SK-N-SH (cell line): ENCODE results near the gene PLAGL2. TPM values are rescaled to one million over a fixed set of nuclear protein-coding genes. Genes with fewer than 3 reads are reported as not detected.

Source experiments
- CTCF ChIA-PET: fragments of 300-600, 350-600 bp; formaldehyde crosslinking; extraction: SDS; loops from one replicate; lab custom pipeline; 2021; lab: Yijun Ruan, JAX
- POLR2A ChIA-PET: fragments of 350-600 bp; sonication (Branson Sonifier 250); formaldehyde crosslinking; extraction: SDS; loops from one replicate; lab custom pipeline; 2020; ENCODE audit warnings: antibody characterized with exemption, inconsistent platforms; lab: Yijun Ruan, JAX
- DNase-seq: peaks from one replicate; pipeline ENCODE4 v3.0.0; 2012
- H2AFZ ChIP-seq: fragments of 200-600 bp; sonication (generic); 2 replicates; pipeline ENCODE4 v1.8.1; 2016; ENCODE audit warnings: antibody characterized with exemption, mild to moderate bottlenecking, low read depth
- H3F3A ChIP-seq: fragments of 200-600 bp; sonication (generic); replicated peaks from 2 replicates; pipeline ENCODE3; 2016; ENCODE audit warnings: antibody characterized with exemption, mild to moderate bottlenecking; ENCODE audit not compliant: insufficient read depth
- H3K27ac ChIP-seq, 2 experiments: fragments of 200-500 bp in 1 of 2; fragments of 200-600 bp in 1 of 2; sonication (Bioruptor generic) in 1 of 2; sonication (generic), shearing (Covaris generic) in 1 of 2; 2 replicates each; pipeline versions ENCODE4 v1.5.1 to v1.6.1; 2014 to 2016; ENCODE audit warnings: low read depth in 2 of 2, inconsistent platforms in 1 of 2, low read length in 1 of 2, mild to moderate bottlenecking in 1 of 2, mixed read lengths in 1 of 2
- H3K27me3 ChIP-seq: fragments of 200-600 bp; sonication (generic), shearing (Covaris generic); 2 replicates; pipeline ENCODE4 v1.6.1; 2016; ENCODE audit warnings: mixed run types; ENCODE audit not compliant: insufficient read depth
- H3K36me3 ChIP-seq, 2 experiments: fragments of 200-500 bp in 1 of 2; fragments of 200-600 bp in 1 of 2; sonication (Bioruptor generic) in 1 of 2; sonication (generic) in 1 of 2; replicated peaks in 1 of 2; 2 replicates each; pipeline versions ENCODE3 to v1.5.1; 2014 to 2016; ENCODE audit warnings: low read length in 1 of 2, mild to moderate bottlenecking in 1 of 2; ENCODE audit not compliant: insufficient read depth in 2 of 2, control insufficient read depth in 1 of 2
- H3K4me1 ChIP-seq, 2 experiments: fragments of 200-500 bp in 1 of 2; fragments of 200-600 bp in 1 of 2; sonication (Bioruptor generic) in 1 of 2; sonication (generic), shearing (Covaris generic) in 1 of 2; 2 replicates each; pipeline versions ENCODE4 v1.5.1 to v1.6.1; 2014 to 2016; ENCODE audit warnings: low read depth in 1 of 2, low read length in 1 of 2, mixed run types in 1 of 2; ENCODE audit not compliant: insufficient read depth in 2 of 2, control insufficient read depth in 1 of 2
- H3K4me2 ChIP-seq: fragments of 200-600 bp; sonication (generic), shearing (Covaris generic); 2 replicates; pipeline ENCODE4 v1.6.1; 2017; ENCODE audit warnings: mixed run types
- H3K4me3 ChIP-seq, 2 experiments: fragments of 200-500 bp in 1 of 2; fragments of 200-600 bp in 1 of 2; sonication (Bioruptor generic) in 1 of 2; sonication (generic), shearing (Covaris generic) in 1 of 2; 2 replicates each; pipeline versions ENCODE4 v1.5.1 to v1.8.1; 2014 to 2016; ENCODE audit warnings: low read depth in 2 of 2, inconsistent platforms in 1 of 2, low read length in 1 of 2, mild to moderate bottlenecking in 1 of 2, mixed read lengths in 1 of 2, moderate library complexity in 1 of 2
- H3K79me2 ChIP-seq: fragments of 200-600 bp; sonication (generic); 2 replicates; pipeline ENCODE4 v1.8.1; 2017; ENCODE audit warnings: mild to moderate bottlenecking; ENCODE audit not compliant: insufficient read depth
- H3K9ac ChIP-seq: fragments of 200-600 bp; sonication (generic); 2 replicates; pipeline ENCODE4 v1.6.1; 2017; ENCODE audit warnings: mixed run types
- H3K9me2 ChIP-seq: fragments of 200-600 bp; sonication (generic); 2 replicates; pipeline ENCODE4 v1.6.1; 2017; ENCODE audit warnings: mixed run types
- H3K9me3 ChIP-seq: fragments of 200-600 bp; sonication (generic); 2 replicates; pipeline ENCODE4 v1.6.1; 2017; ENCODE audit warnings: mixed run types, mild to moderate bottlenecking, moderate library complexity
- H4K20me1 ChIP-seq: fragments of 200-600 bp; sonication (generic); 2 replicates; pipeline ENCODE4 v1.6.1; 2017; ENCODE audit warnings: mild to moderate bottlenecking, mixed run types; ENCODE audit not compliant: insufficient read depth
- CHD2 ChIP-seq: fragments of 150-350 bp; IDR thresholded peaks from 2 replicates; pipeline ENCODE4 v1.6.1; 2018; ENCODE audit warnings: low read length; ENCODE audit not compliant: partially characterized antibody
- EZH2phosphoT487 ChIP-seq: fragments of 200-600 bp; sonication (generic); IDR thresholded peaks from 2 replicates; pipeline ENCODE4 v1.6.1; 2017; ENCODE audit warnings: low read depth, mixed run types, mild to moderate bottlenecking, antibody characterized with exemption, moderate library complexity, borderline replicate concordance
- FOXM1 ChIP-seq: IDR thresholded peaks from 2 replicates; pipeline ENCODE4 v1.4.0; 2012; ENCODE audit warnings: low read depth, mild to moderate bottlenecking
- GATA2 ChIP-seq: sonication (generic); formaldehyde crosslinking; IDR thresholded peaks from 2 replicates; pipeline ENCODE4 v1.5.0; 2020; ENCODE audit warnings: mild to moderate bottlenecking, missing genetic modification reagents
- MAX ChIP-seq: IDR thresholded peaks from 2 replicates; pipeline ENCODE4 v1.4.0; 2012; ENCODE audit warnings: low read depth
- NFIC ChIP-seq: IDR thresholded peaks from 2 replicates; pipeline ENCODE4 v1.4.0; 2012; ENCODE audit warnings: borderline replicate concordance
- RAD21 ChIP-seq: IDR thresholded peaks from 2 replicates; pipeline ENCODE4 v1.6.1; 2012; ENCODE audit warnings: mild to moderate bottlenecking, low read length
- TEAD4 ChIP-seq: IDR thresholded peaks from 2 replicates; pipeline ENCODE4 v1.4.0; 2012; ENCODE audit warnings: mild to moderate bottlenecking, borderline replicate concordance; ENCODE audit not compliant: insufficient read depth
- USF2 ChIP-seq: fragments of 150-350 bp; IDR thresholded peaks from 2 replicates; pipeline ENCODE4 v1.6.1; 2017; ENCODE audit warnings: antibody characterized with exemption, low read length, low read depth, borderline replicate concordance
- ZBTB33 ChIP-seq: IDR thresholded peaks from 2 replicates; pipeline ENCODE4 v1.4.0; 2012; ENCODE audit warnings: low read depth, borderline replicate concordance
- WGBS: methylation state at CpG from one replicate; pipeline ENCODE4 v1.1.6; 2017; ENCODE audit warnings: low lambda C conversion rate; 5-methylcytosine and 5-hydroxymethylcytosine counted together
- polyA plus RNA-seq, 3 experiments: library from polyadenylated mRNA; depleted of rRNA; stranded (reverse); fragments of >200 nt; gene quantifications; 2 replicates each; pipeline ENCODE4 v1.2.3, GENCODE V29; 2012
- TF ChIP-seq, protein P1 (sequence below): IDR thresholded peaks from 2 replicates; pipeline ENCODE4 v1.4.0; 2012; ENCODE audit warnings: low read depth, borderline replicate concordance

The PLAGL2 gene
- polyA plus RNA-seq, 1 of the 3 experiments (the other 2 are of a cell fraction) = 4.0 TPM

- peaks cover 22 to 47% of the 10 kb centered on the region in 2 experiments for H3K36me3 ChIP-seq
- no peaks in the 10 kb centered on the region for H3K27me3 ChIP-seq
- no peaks in the 10 kb centered on the region for H3K4me1 ChIP-seq
- H2AFZ ChIP-seq = no peak overlapping the region
- WGBS = 94% methylated on average over 5 of the region's 5 CpGs
- no peaks in the 10 kb centered on the region for H3K9me3 ChIP-seq
- H3K27ac ChIP-seq = no peak overlapping the region
- POLR2A ChIA-PET = no interaction called here
- TF ChIP-seq TEAD4 (no peak), ZBTB33 (no peak), NFIC (no peak), MAX (no peak), USF2 (no peak)
- TF ChIP-seq, protein P1, sequence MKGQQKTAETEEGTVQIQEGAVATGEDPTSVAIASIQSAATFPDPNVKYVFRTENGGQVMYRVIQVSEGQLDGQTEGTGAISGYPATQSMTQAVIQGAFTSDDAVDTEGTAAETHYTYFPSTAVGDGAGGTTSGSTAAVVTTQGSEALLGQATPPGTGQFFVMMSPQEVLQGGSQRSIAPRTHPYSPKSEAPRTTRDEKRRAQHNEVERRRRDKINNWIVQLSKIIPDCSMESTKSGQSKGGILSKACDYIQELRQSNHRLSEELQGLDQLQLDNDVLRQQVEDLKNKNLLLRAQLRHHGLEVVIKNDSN = no peak
- DNase-seq = no peak
- H3F3A ChIP-seq = no peaks in the 10 kb centered on the region
- no peak overlapping the region for H3K9ac ChIP-seq
- H3K4me3 ChIP-seq = no peak overlapping the region
- H3K9me2 ChIP-seq = no peaks in the 10 kb centered on the region
- CTCF ChIA-PET = no interaction called here
- H3K4me2 ChIP-seq = no peak overlapping the region
- no peaks in the 10 kb centered on the region for H4K20me1 ChIP-seq
- no peaks in the 10 kb centered on the region for H3K79me2 ChIP-seq
Measured at GRCh38 chr20:32229251-32229747, 21.8 kb upstream of the PLAGL2 start.

DNA sequence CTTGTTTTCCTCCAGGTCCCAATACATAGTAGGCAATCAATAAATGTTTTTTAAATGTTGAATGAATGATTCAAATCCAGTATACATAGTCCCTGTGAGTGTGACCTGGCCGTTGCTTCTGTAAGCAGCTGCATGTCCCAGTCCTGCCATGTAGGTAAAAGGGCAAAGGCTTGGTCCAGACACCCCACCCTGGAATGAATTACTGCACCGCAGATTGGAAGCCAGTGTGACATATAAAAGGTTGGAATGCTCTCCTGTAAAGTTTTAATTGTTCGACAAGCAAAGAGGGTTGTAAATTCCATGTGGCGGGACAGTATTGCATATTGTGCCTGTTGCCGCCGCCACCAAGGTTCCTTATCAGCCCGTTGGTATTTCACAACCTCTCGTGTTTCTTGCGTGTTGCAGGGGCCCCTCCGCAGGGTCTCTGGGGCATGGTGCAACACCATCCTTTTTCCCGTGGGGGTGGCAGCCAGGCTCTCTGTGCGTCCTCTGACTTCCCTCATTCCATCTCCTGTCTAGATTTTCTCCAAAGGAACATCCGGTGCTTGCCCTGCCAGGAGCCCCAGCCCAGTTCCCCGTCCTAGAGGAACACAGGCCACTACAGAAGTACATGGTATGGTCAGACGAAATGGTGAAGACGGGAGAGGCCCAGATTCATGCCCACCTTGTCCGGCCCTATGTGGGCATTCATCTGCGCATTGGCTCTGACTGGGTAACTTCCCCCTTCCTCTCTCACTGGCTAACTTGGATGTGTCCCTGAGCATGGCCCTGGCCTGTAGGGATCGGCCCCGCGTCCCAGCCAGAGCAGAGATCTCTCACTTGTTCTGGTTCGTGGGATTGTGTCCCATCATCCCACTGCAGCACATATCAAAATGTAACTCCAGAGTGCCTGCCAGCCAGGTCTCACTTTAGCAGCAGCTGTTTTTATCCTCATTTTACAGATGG, 20.5 kb upstream of the PLAGL2 start:
- Histone ChIP-seq H3K9me2 (no peaks in the 10 kb centered on the region), H4K20me1 (no peaks in the 10 kb centered on the region), H3K4me3 (no peak overlapping the region), H3K36me3 (peaks cover 23 to 45% of the 10 kb centered on the region in 2 experiments), H3K4me2 (no peak overlapping the region), H3K9me3 (no peaks in the 10 kb centered on the region), H3K4me1 (no peaks in the 10 kb centered on the region), H3K79me2 (no peaks in the 10 kb centered on the region), H3K27me3 (no peaks in the 10 kb centered on the region), H3F3A (no peaks in the 10 kb centered on the region), H2AFZ (no peak overlapping the region), H3K27ac (no peak overlapping the region), H3K9ac (no peak overlapping the region)
- TF ChIP-seq RAD21 = no peak
- no peak for TF ChIP-seq USF2
- TF ChIP-seq CHD2 = no peak
- no peak for TF ChIP-seq GATA2 (CRISPR knock-in tag)
- no peak for TF ChIP-seq EZH2phosphoT487
- no peak for TF ChIP-seq FOXM1
- 95% methylated on average over 20 of the region's 22 CpGs for WGBS
- ChIA-PET CTCF (interaction anchor here (1.0 kb wide), 1 partner anchor 228 kb away, joined by 3 read pairs; no protein-coding TSS in a partner anchor), POLR2A (no interaction called here)
- DNase-seq = no peak
